NCI-H146 (cell line): ENCODE data around the gene MALT1.

ENCODE experiments used
- DNase-seq: peaks from one replicate; lab custom pipeline; 2025; lab: John Stamatoyannopoulos, UW

The MALT1 gene

DNA sequence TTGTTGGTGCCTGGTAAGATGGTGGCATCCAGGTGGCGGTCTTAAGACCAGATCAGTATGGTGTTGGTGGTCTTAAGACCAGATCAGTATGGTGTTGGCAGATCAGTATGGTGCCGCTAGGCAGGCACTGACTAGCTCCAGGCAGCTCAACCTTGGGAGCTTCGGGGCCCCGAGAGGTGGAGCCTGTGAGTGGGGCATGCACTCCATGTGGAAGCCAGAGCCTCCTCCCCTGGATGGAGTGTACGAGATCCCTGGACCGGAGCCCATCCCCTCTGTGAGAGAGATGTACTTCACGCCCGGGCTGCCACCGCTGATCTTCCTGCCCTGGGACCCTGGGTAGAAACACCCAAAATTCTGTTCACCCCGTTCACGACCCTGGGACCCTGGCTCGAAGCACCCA, 19.0 kb downstream of the MALT1 start:
- no peak for DNase-seq

DNA sequence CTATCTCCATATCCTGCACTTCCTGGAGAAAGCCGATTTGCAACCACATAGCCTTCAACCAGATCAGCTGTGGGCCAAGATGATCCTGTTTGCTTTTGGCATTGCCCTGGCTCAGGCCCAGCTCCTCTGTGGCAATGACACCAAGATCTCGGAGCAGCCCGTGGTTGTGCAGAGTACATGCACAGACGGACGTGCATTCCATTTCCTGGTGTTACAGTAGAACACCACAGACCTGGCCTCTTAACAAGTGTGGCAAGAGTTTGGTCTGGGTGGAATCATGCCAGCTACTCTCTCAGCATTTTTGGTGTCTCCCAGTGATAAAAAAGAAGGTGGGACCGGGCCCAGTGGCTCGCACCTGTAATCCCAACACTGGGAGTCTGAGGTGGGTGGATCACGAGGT, 20.0 kb downstream of the MALT1 start:
- DNase-seq: no peak

DNA sequence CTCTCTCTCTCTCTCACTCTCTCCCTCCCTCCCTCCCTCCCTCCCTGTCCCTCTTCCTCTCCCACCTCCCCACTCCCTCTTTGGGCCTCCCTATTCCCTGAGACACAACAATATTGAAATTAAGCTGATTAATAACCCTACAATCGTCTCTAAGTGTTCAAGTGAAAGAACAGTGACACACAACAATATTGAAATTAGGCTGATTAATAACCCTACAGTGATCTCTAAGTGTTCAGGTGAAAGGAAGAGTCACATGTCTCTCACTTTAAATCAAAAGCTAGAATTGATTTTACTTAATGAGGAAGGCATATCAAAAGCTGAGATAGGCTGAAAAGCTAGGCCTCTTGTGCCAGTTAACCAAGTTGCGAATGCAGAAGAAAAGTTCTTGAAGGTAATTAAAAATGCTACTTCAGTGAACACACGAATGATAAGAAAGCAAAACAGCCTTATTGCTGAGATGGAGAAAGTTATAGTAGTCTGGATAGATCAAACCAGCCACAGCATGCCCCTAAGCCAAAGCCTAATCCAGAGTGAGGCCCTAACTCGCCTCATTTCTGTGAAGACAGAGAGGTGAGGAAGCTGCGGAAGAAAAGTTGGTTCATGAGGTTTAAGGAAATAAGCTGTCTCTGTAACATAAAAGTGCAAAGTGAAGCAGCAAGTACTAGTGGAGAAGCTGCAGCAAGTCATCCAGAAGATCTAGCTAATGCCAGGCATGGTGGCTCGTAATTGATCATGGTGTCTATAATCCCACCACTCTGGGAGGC, 21.3 kb downstream of the MALT1 start:
- no peak for DNase-seq

DNA sequence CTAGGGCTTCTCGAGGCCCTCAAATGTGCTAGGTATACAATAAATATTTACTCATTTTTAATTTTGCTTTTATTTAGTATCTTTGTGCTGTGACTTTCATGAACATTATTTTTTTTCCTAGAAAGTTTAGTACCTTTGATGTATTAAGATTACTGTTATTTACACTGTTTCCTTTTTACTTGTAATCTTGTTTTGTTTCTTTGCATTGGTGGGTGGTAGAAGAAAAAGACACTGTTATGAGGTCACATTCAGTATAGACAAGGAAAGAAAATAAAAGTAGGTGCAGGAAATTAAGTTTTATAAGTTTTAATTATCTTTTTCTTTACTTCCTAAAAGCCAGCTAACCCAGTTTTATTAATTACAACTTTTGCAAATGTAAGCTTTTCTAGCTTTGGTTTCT, 23.0 kb downstream of the MALT1 start:
- DNase-seq: no peak

DNA sequence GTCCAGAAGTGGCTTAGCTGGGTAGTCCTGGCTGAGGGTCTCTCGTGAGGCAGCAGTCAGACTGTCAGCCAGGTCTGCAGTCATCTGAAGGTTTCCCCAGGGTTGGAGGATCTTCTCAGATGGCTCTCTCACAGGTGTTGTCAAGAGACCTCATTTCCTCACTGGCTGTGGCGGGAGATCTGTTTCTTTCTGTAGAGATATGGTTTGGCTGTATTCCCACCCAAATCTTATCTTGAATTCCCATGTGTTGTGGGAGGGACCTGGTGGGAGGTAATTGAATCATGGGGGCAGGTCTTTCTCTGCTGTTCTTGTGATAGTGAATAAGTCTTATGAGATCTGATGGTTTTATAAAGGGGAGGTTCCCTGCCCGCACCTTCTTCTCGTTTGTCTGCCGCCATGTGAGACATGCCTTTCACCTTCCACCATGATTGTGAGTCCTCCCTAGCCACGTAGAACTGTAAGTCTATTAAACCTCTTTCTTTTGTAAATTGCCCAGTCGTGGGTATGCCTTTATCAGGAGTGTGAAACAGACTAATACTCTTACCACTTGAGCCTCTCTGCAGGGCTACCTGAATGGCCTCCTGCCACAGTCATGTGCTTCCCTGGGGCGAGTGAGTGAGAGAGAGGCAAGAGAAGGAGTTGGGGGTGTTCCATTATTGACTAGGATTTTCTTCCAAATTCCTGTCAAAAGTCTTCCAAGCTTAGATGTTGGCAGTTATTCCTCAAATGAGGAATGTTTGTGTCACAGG, 23.6 kb downstream of the MALT1 start:
- no peak for DNase-seq

DNA sequence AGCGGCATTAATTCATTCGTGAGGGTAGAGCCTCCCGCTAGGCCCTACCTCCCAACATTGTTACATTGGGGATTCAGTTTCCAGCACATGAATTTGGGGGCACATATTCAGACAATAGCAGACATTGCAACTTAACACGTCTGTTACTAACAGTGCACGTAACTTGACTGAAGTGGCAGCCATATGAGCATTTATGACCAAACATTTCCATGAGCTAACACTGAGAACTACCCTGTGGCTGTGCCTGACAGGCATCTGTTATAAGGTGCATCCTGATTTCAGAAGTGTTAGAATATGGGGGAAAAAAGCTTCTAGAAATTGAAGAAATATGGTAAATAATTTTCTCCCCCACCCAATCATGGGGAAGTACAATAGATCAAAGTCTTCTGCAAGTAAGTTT, 24.5 kb downstream of the MALT1 start:
- no peak for DNase-seq

DNA sequence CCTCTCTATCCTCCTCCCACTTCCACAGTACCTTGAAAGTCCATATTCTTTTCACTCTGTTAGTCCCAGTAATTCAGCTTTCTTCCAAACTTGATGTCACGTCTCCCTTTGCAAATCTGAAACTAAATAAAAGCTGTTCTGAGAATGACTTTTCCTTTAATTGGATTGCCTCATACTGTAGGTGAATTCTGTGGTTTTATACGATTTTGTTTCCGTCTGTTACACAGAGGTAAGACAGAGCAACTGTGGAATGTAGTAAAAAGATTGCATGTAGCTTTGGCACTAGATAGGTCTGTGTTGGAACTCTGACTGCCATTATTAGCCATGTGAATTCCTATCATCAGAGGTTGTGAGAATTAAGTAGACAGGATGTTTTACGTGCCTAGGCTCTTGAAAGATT, 25.9 kb downstream of the MALT1 start:
- DNase-seq: no peak

DNA sequence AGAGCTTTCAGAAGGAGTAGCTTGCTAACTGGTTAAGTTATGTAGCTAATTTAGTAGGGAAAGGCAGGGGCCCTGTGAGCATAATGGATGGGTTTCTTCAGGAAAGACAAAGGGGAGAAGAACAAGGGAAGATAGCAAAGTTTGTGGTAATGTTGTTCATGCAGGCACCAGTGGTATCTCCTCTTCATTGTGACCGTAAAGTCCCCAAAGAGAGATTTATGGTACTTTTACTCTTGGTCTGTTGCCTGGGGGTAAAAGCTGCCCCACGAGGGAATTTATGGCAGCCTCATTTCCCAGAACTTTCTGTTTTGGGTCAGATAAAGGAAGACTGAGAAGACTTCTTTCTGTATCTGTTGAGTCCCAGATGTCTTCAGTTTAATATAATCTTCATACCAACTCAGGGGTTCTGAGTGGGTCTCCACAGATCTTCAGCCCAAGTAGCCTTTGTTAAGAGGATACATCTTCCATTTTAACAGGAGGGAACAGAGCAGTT, 27.5 kb downstream of the MALT1 start:
- no peak for DNase-seq

DNA sequence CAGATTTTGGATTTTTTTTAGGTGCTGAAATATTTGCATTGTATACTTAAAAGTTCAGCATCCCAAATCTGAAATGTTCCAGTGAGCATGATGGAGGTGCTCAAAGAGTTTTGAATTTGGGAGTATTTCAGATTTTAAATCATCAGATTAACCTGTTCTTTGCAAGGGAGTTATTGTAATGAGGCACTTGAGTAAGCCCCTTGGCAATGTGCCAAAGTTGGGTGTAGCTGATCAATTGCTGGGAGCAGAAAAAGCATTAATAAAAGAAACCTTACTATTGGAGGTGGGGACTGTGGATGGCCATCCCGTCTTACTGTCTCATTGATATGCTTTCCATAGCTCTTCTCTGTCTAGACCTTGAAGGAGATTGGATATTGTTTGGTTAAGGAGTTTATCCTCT, 28.3 kb downstream of the MALT1 start:
- DNase-seq: peak; percentile 40

DNA sequence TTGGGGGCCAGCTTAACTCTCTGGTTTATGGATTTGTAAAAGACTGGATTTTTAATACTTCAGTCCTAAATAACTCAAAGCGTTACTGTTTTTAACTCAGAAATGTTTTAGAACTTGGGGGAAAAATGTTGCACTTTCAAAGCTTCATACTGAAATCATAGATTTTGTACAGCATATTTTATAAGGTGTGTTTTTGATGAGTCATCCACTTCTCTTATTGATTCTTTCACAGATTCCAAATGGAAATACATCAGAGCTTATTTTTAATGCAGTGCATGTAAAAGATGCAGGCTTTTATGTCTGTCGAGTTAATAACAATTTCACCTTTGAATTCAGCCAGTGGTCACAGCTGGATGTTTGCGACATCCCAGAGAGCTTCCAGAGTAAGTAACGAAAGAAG, 28.9 kb downstream of the MALT1 start:
- DNase-seq: no peak

DNA sequence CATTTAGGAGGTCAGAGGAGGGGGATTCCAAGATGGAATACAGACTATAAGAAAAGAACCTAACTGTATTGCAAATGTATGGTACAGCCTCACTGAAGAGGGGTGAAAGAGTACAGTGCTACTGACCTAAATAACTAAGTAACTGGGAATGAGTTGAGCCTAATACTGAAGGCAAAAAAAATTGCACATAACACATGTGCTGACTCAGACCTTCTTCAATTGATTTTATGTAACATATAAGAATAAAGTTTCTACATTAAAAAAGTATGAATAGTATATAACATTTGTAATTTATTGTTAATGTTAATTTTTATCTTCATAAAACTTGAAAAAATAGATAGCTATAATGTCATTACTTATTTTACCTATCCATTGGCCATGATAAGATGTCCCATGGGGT, 41.7 kb downstream of the MALT1 start:
- DNase-seq: no peak

DNA sequence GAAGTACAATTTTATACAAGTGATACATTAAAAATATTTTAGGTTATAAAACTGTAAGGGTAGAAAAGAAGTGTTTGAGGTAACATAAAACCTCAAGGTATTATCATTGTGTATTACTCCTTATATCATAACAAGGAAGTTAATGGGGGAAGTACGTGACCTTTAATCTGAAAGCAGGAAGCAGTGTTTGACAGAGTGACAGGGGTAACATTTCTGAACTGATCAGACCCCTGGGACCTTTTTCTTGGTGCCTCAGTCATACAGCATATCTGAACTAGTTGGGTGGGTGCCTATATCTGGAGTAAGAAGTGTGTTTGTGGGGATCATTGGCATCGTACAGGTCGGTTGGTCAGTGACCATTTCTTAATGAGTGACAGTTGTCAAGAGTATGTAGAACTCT, 43.0 kb downstream of the MALT1 start:
- no peak for DNase-seq

DNA sequence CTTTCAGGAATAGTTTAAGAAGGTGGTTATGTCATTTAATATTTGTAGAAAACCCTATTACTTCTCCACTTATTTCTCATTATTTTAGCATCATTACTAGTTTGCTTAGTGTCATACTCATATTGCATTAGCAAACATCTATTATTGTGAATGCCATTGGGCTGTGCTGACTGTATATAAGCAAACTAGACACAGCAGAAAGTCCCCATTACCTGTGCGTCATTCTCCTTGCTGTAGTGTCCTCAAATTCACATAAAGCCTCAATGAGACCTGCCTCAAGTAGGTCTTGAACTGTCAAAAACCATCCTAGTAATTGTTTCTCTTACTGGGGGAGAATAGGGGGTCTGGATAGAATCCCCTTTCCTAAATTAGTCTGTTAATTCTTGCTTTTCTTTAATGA, 43.6 kb downstream of the MALT1 start:
- DNase-seq: no peak

DNA sequence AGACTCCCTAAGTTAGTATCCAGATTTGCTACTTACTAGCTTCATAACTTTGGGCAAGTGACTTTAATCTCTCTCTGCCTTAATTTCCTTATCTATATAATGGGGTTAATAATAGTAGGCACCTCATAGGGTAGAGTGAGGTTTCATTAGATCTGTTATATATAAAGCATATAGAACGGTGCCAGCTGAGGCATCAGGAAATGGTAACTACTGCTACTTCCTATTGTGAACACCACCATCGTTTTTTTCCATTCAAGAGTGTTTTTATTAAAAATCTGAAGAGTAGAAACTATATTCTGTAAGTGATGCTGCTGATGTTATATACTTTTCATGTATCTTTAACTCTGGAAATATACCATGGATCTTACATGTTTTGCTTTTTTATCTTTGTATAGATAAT, 44.3 kb downstream of the MALT1 start:
- DNase-seq: no peak

DNA sequence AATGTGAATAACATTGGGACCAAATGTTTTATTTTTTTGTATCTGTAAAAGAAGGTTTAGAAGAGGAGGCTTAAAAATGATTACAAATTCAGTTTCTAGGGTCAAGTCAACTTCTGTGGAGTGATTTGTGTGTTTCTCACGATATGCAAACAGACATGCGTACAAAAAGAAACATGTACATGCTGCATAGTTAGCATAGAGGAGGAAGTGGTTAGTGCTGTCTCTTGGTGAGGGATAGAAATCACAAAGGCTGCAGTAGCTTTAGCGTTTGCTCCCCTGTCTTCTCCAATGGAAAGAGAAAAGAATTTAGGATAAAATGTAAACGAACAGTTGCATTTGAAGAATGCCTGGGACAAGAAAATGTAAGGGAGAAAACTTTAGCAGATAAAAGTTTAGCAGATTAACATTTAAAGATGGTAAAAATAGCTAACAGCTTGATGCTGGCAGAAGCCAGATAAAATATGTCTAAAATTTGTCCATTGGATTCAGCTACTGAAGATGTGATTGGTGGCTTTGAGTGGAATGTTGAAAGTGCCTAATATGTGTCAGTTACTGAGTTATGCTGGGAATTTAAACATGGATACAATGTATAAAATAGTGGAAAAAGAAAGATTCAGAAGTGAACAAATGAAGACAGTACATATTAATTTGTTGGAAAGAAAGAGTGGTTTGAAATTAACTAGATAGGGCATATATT, 44.9 kb downstream of the MALT1 start:
- DNase-seq: no peak

DNA sequence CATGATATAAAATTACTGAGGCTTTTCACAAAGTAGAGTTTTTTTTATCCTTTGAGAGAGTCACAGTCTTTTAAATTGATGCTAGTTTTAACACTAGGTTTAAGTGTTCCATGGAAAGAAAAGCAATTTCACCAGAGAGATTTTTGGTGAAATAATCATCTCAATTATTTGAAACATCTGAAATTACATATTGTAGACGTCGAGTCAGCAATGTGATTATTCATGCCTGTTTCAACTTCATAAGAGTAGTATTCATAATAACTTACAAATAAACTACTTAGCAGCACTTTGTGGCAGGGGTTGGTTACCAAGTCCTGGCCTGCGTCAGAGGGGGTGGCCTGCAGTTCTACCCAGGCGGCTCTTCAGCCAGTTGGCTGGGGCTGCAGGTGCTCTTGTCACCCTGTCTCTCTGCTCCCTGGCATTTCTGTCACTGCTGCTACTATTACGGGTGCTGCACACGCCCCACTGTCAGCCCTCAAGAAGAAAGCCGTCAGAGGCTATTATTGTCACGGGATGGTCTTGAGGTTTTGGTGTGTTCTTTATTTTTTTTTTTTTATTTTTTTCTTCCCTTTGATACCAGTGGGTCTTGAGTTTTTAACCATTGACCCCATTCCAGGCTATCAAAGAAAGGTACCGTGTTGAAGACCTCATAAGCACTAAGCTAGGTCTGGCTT, 50.4 kb downstream of the MALT1 start:
- DNase-seq: no peak

DNA sequence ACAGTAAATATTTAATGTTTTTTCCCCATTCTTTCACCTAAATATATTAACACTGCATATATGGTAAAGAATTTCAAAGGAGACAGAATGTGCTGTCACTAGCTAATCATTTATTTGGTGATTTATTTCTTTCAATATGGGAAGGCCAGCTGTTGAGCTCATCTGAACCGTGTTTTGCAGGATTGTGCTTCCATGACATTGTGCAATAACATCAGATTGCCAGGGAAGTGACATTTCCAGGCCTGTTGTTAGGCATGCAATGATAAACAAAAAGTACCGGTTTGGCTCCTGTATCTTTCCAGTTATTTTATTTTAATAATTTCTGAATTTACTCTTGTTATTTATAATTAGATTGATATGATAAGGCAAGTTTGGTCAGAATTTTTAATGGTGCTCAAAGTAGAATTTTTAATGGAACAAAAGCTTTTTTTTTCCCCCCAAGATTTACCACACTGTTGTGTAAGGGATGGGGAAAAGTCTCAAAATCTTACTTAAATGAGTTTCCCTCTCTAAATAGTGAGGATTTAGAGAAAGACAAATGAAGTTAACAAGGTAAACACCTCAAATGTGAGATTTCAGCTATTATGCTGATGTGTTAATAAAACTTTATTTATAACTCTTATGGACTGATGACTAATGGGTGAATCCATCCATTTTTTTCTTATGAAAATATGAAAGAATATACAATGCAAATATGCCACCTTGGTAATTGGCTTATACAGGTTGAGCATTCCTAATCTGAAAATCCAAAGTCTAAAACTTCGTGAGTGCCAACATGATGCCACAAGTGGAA, 52.7 kb downstream of the MALT1 start:
- DNase-seq: no peak

DNA sequence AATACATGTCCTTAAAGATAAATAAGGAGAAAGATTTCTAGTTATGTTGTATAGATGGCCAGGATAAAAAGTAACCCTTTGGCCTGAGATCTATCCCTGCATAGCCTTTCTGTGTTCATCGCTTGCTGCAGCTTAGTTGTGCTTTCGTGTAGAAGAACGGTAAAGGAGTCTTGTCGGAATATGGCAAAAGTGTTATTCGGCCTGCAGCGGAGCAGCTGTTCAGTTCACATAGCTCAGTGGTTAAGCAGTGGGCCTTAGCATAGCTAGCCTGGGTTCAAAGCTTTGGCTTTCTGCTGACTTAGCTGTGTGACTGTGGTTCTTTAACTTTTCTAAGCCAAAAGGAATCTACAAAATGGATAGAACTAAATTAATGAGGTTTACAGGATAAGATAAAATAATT, 55.4 kb downstream of the MALT1 start:
- no peak for DNase-seq

DNA sequence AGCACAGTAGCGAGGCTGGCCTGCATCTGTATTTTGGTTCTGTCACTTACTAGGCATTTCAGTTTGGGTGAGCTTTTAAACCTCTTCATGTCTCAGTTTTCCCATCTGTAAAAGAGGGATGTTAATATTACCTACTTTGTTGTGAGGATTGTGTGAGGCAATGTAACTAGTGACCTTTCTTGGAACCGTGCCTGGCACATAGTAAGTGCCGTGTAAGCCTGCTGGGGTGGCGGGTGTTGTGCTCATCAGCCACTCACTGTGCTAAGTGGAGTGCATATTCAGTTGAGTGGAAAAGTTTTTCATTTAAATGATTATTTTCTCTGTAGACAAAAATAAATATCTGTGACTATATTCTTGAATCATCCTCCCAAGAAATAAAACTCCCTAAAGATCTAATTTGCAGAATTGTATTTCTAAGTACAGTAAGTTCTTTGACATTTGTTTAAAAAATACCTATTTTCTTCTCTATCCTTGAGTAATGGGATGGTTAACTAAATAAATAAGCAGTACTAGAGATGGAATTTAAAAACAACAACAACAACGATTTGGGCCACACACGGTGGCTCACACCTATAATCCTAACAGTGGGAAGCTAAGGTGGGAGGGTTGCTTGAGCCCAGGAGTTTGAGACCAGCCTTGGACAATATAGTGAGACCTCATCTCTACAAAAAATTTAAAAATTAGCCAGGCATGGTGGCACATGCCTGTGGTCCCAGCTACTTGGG, 56.7 kb downstream of the MALT1 start:
- DNase-seq: no peak

DNA sequence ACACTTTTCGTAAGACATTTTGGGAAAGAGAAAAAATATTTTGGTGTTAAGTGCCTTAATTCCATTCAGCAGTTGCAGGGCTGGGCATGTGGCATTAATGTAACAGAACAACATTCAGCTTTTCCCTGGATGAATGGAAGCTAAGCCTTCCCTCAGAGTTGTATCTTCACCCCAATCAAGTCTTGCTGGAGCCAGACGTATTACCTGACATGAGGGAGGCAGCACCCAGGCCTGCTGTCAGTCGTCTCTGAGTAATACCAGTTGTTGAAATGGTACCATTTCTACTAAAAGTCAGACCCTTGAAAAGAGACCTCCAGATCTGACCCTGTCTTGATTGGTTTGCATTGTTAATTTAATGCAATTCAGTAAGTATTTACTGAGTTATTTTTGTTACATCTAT, 57.5 kb downstream of the MALT1 start:
- DNase-seq: no peak

DNA sequence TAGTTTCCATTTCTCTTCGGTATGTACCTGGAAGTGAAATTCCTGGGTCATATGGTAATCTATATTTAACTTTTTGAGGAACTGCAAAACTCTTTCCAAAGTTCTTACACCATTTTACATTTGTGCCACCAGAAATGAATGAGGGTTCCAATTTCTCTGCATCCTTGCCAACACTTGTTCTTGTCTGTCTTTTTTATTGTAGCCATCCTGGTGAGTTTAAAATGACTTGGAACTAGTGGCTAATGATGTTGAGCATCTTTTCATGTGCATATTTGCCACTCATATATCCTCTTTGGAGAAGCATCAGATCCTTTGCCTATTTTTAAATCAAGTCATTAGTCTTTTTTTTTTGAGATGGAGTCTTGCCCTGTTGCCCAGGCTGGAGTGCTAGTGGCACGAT, 59.4 kb downstream of the MALT1 start:
- no peak for DNase-seq
